Kidney epithelial cell (primary cell): ENCODE data around the gene OSBP2. TPM values are rescaled to one million over a fixed set of nuclear protein-coding genes. Genes with fewer than 3 reads are reported as not detected.
A peak's percentile ranks its signal among the peaks of the same experiment; 100 is the strongest.

ENCODE experiments used
- DNase-seq: peaks from one replicate; pipeline ENCODE4 v3.0.0-alpha.2; 2010; ENCODE audit warnings: low read depth
- H3K27me3 ChIP-seq: 2 replicates; pipeline ENCODE4 v1.6.0; 2011; ENCODE audit warnings: low read length; ENCODE audit not compliant: control insufficient read depth, insufficient read depth
- H3K36me3 ChIP-seq: 2 replicates; pipeline ENCODE4 v1.5.1; 2011; ENCODE audit warnings: low read length; ENCODE audit not compliant: control insufficient read depth, insufficient read depth
- H3K4me3 ChIP-seq: 2 replicates; pipeline ENCODE4 v1.5.1; 2011; ENCODE audit warnings: low read depth, mild to moderate bottlenecking, control low read depth, low read length
- total RNA-seq: library from RNA; depleted of rRNA; stranded (reverse); fragments of >200 nt; gene quantifications from 2 replicates; pipeline ENCODE4 v1.2.3, GENCODE V29; 2015
- TF ChIP-seq, protein P1 (sequence below): IDR thresholded peaks from 2 replicates; pipeline ENCODE4 v1.5.1; 2011; ENCODE audit warnings: mild to moderate bottlenecking, moderate library complexity, low read length, control low read depth, inconsistent platforms; ENCODE audit not compliant: insufficient read depth, poor library complexity, severe bottlenecking

The OSBP2 gene, protein sequence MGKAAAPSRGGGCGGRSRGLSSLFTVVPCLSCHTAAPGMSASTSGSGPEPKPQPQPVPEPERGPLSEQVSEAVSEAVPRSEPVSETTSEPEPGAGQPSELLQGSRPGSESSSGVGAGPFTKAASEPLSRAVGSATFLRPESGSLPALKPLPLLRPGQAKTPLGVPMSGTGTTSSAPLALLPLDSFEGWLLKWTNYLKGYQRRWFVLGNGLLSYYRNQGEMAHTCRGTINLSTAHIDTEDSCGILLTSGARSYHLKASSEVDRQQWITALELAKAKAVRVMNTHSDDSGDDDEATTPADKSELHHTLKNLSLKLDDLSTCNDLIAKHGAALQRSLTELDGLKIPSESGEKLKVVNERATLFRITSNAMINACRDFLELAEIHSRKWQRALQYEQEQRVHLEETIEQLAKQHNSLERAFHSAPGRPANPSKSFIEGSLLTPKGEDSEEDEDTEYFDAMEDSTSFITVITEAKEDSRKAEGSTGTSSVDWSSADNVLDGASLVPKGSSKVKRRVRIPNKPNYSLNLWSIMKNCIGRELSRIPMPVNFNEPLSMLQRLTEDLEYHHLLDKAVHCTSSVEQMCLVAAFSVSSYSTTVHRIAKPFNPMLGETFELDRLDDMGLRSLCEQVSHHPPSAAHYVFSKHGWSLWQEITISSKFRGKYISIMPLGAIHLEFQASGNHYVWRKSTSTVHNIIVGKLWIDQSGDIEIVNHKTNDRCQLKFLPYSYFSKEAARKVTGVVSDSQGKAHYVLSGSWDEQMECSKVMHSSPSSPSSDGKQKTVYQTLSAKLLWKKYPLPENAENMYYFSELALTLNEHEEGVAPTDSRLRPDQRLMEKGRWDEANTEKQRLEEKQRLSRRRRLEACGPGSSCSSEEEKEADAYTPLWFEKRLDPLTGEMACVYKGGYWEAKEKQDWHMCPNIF
- total RNA-seq: 5.0 and 6.2 TPM in 2 replicates

DNA sequence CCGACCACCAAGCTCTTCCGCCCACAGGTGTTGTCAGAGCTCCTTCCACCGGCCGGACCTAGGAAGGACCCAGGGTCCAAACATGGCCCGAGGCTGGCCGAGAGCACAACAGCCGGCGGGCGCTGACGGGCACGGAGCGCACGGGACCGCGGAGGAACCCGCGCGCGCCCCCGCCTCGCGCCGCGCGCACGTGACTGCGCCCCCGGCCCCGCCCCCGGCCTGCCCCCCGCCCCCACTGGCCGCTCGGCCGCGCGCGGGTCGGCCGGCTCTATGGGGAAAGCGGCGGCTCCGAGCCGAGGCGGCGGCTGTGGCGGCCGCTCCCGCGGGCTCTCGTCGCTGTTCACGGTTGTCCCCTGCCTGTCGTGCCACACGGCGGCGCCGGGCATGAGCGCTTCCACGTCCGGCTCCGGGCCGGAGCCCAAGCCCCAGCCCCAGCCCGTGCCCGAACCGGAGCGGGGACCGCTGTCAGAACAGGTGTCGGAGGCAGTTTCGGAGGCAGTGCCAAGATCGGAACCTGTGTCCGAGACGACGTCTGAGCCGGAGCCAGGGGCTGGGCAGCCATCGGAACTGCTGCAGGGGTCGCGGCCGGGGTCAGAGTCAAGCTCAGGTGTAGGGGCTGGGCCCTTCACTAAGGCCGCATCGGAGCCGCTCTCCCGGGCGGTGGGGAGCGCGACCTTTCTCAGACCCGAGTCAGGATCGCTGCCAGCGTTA is at the start of gene OSBP2:
Gene OSBP2, plus strand, starts transcription at position 235 of the 711 bp plus-strand sequence. Its CDS starts 36 bp downstream, at position 271.
- Histone ChIP-seq H3K27me3 (peaks cover 2% of the 10 kb centered on the region), H3K4me3 (peak within 1 kb of the TSS; percentile 59), H3K36me3 (no peaks in the 10 kb centered on the region)
- TF ChIP-seq, protein P1, sequence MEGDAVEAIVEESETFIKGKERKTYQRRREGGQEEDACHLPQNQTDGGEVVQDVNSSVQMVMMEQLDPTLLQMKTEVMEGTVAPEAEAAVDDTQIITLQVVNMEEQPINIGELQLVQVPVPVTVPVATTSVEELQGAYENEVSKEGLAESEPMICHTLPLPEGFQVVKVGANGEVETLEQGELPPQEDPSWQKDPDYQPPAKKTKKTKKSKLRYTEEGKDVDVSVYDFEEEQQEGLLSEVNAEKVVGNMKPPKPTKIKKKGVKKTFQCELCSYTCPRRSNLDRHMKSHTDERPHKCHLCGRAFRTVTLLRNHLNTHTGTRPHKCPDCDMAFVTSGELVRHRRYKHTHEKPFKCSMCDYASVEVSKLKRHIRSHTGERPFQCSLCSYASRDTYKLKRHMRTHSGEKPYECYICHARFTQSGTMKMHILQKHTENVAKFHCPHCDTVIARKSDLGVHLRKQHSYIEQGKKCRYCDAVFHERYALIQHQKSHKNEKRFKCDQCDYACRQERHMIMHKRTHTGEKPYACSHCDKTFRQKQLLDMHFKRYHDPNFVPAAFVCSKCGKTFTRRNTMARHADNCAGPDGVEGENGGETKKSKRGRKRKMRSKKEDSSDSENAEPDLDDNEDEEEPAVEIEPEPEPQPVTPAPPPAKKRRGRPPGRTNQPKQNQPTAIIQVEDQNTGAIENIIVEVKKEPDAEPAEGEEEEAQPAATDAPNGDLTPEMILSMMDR: no peak
- no peak for DNase-seq

DNA sequence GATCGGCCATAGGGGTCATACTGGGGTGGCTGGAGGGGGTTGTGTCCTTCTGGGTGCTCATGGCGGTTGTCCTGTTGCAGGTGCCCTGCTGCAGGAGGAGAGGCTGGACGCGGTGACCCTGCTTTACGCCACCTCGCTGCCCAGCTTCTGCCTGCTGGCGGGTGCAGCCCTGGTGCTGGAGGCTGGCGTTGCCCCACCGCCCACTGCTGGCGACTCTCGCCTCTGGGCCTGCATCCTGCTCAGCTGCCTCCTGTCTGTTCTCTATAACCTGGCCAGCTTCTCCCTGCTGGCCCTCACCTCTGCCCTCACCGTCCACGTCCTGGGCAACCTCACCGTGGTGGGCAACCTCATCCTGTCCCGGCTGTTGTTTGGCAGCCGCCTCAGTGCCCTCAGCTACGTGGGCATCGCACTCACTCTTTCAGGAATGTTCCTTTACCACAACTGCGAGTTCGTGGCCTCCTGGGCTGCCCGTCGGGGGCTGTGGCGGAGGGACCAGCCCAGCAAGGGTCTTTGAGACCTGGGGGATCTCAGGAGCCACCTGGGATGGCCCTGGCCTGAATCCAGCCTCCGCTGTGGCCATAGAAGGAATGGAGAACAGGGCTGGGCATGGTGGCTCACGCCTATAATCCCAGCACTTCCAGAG is 48.0 kb upstream of the OSBP2 start:
- DNase-seq: no peak
- Histone ChIP-seq H3K4me3 (no peak overlapping the region), H3K36me3 (no peaks in the 10 kb centered on the region), H3K27me3 (no peaks in the 10 kb centered on the region)
- TF ChIP-seq, protein P1: no peak

DNA sequence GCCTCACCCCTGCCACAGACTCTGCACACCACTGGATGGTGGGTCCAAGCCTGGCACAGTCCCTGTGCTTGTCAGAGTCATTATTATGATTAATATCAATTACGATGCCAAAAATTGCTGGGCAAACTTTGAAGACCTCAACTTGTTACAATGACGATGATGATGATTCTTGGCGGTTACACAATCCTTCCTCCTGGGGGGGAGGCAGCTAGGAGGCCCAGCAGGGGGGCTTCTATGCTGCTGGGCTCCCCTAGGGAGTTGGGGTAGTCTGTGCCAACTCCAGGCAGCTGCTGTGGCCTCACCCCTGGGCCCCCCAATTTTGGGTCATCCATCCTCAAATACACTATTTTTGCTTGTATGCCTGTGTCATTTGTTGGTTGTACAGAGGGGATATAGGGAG is 47.1 kb upstream of the OSBP2 start:
- DNase-seq: no peak
- Histone ChIP-seq H3K27me3 (no peaks in the 10 kb centered on the region), H3K4me3 (no peak overlapping the region), H3K36me3 (no peaks in the 10 kb centered on the region)
- TF ChIP-seq, protein P1: no peak

DNA sequence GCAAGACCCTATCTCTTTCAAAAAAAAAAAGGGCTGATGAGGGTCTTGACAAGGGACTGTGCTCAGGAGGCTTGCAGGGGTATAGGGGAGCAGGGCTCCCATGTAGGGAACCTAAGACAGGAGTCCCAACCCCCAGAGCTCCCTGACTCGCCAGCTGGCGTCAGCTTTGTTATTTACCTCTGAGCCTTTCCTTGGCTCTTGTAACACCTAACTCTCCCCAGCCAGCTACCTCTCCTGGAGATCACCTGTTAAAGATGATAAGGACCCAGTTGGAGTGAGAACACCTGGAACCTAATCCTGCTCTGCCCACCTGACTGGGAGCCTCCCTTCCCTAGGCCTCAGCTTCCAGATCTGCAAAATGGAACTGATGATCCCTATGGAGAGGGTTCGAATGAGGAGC is 45.8 kb upstream of the OSBP2 start:
- no peaks in the 10 kb centered on the region for H3K36me3 ChIP-seq
- no peak overlapping the region for H3K4me3 ChIP-seq
- TF ChIP-seq, protein P1: no peak
- DNase-seq: no peak
- no peaks in the 10 kb centered on the region for H3K27me3 ChIP-seq

DNA sequence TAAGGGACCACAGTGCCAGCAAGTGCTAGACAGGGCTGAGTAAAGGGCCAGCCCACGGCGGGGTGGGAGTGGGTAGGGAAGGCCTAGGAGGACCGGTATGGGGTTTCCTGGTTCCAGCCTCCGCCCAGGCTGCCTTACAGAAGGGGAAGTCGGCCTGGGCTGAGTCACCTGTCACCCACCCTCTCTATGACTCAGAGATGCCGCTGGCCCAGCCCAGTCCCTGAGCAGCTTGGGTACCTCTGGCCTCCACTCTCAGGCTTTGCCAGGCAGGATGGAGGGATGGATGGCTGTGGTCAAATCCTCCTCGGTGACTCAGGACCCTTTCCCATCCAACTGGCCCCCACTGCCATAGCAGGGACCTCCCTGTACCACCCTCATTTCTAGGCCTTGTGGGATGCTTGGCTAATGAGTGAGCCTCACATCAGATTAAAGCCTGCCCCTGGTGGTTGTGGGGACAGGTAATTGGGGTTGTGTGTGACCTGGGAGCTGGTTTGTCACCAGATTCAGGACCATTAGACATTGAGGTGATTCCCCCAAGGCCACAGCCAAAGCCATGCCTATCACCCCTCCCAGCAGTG is 45.2 kb upstream of the OSBP2 start:
- Histone ChIP-seq H3K36me3 (no peaks in the 10 kb centered on the region), H3K4me3 (no peak overlapping the region), H3K27me3 (no peaks in the 10 kb centered on the region)
- peak; percentile 42 for DNase-seq
- TF ChIP-seq, protein P1: peak; percentile 2
